Measurements from ENCODE around the gene TM7SF2.
"Not testable (repeated sequence)": the region's sequence is repeated elsewhere in the genome, so short reads cannot be mapped to it uniquely, and the experiment has no call there.

TM7SF2 gene

GRCh38 chr11:65118097-65118837, 6.6 kb downstream of the TM7SF2 start:
- Mint-ChIP-seq H3K27me3 (no peaks in the 10 kb centered on the region), H3K4me1 (peaks cover 63% of the 10 kb centered on the region), H3K4me3 (peak overlapping the region; percentile 91), H3K36me3 (peaks cover 28% of the 10 kb centered on the region), H3K9me3 (no peaks in the 10 kb centered on the region), H3K27ac (peak overlapping the region; percentile 90)

GRCh38 chr11:65118891-65119669, 7.4 kb downstream of the TM7SF2 start:
- Mint-ChIP-seq H3K36me3 (peaks cover 27% of the 10 kb centered on the region), H3K4me3 (peak overlapping the region; percentile 100), H3K27ac (peak overlapping the region; percentile 89), H3K4me1 (peaks cover 58% of the 10 kb centered on the region)
- not testable (repeated sequence) for H3K9me3 Mint-ChIP-seq, H3K27me3 Mint-ChIP-seq

GRCh38 chr11:65119670-65119995, 8.0 kb downstream of the TM7SF2 start:
- no peaks in the 10 kb centered on the region for H3K27me3 Mint-ChIP-seq
- H3K9me3 Mint-ChIP-seq = no peaks in the 10 kb centered on the region
- peaks cover 27% of the 10 kb centered on the region for H3K36me3 Mint-ChIP-seq
- H3K27ac Mint-ChIP-seq = peak overlapping the region; percentile 62
- H3K4me1 Mint-ChIP-seq = peaks cover 59% of the 10 kb centered on the region
- H3K4me3 Mint-ChIP-seq = peak overlapping the region; percentile 100

GRCh38 chr11:65120831-65121230, 9.2 kb downstream of the TM7SF2 start:
- Mint-ChIP-seq H3K27me3 (no peaks in the 10 kb centered on the region), H3K4me1 (peaks cover 53% of the 10 kb centered on the region), H3K4me3 (peak overlapping the region; percentile 100), H3K36me3 (peaks cover 27% of the 10 kb centered on the region), H3K27ac (peak overlapping the region; percentile 99), H3K9me3 (no peaks in the 10 kb centered on the region)

GRCh38 chr11:65121447-65121864, 9.8 kb downstream of the TM7SF2 start:
- Mint-ChIP-seq H3K9me3 (no peaks in the 10 kb centered on the region), H3K27ac (peak overlapping the region; percentile 99), H3K4me1 (peaks cover 51% of the 10 kb centered on the region), H3K36me3 (peaks cover 27% of the 10 kb centered on the region), H3K27me3 (no peaks in the 10 kb centered on the region), H3K4me3 (peak overlapping the region; percentile 100)

- no peaks in the 10 kb centered on the region for H3K9me3 Mint-ChIP-seq
- H3K36me3 Mint-ChIP-seq = peaks cover 28% of the 10 kb centered on the region
- H3K4me3 Mint-ChIP-seq = peak within 1 kb of the TSS; percentile 100
- H3K27ac Mint-ChIP-seq = peak within 1 kb of the TSS; percentile 99
- peaks cover 51% of the 10 kb centered on the region for H3K4me1 Mint-ChIP-seq
- no peaks in the 10 kb centered on the region for H3K27me3 Mint-ChIP-seq
Measured at GRCh38 chr11:65121865-65122696, 10.4 kb downstream of the TM7SF2 start, which contains the start of the genes FAU and MRPL49. Gene FAU (minus strand): TSS chr11:65122134. CDS start chr11:65121813, 321 bp downstream. Gene MRPL49 (plus strand): TSS chr11:65122321. CDS start chr11:65122347, 26 bp downstream.

- no peaks in the 10 kb centered on the region for H3K27me3 Mint-ChIP-seq
- peak overlapping the region; percentile 63 for H3K4me3 Mint-ChIP-seq
- peaks cover 20% of the 10 kb centered on the region for H3K36me3 Mint-ChIP-seq
- H3K9me3 Mint-ChIP-seq = no peaks in the 10 kb centered on the region
- peaks cover 37% of the 10 kb centered on the region for H3K4me1 Mint-ChIP-seq
- no peak overlapping the region for H3K27ac Mint-ChIP-seq
Measured at GRCh38 chr11:65124480-65125196, 13.0 kb downstream of the TM7SF2 start.

GRCh38 chr11:65125197-65126056, 13.8 kb downstream of the TM7SF2 start:
- no peak overlapping the region for H3K4me3 Mint-ChIP-seq
- no peak overlapping the region for H3K27ac Mint-ChIP-seq
- H3K9me3 Mint-ChIP-seq = no peaks in the 10 kb centered on the region
- peaks cover 29% of the 10 kb centered on the region for H3K4me1 Mint-ChIP-seq
- H3K36me3 Mint-ChIP-seq = peaks cover 19% of the 10 kb centered on the region
- H3K27me3 Mint-ChIP-seq = no peaks in the 10 kb centered on the region

GRCh38 chr11:65126624-65127274, 15.1 kb downstream of the TM7SF2 start:
- Mint-ChIP-seq H3K4me1 (peaks cover 21% of the 10 kb centered on the region), H3K4me3 (no peak overlapping the region), H3K27ac (no peak overlapping the region), H3K36me3 (peaks cover 13% of the 10 kb centered on the region), H3K27me3 (no peaks in the 10 kb centered on the region), H3K9me3 (no peaks in the 10 kb centered on the region)

GRCh38 chr11:65127473-65128181, 16.0 kb downstream of the TM7SF2 start:
- no peak overlapping the region for H3K4me3 Mint-ChIP-seq
- no peaks in the 10 kb centered on the region for H3K9me3 Mint-ChIP-seq
- H3K27ac Mint-ChIP-seq = no peak overlapping the region
- H3K36me3 Mint-ChIP-seq = peaks cover 7% of the 10 kb centered on the region
- H3K27me3 Mint-ChIP-seq = no peaks in the 10 kb centered on the region
- peaks cover 17% of the 10 kb centered on the region for H3K4me1 Mint-ChIP-seq

GRCh38 chr11:65128182-65129145, 16.8 kb downstream of the TM7SF2 start:
- Mint-ChIP-seq H3K36me3 (peaks cover 7% of the 10 kb centered on the region), H3K4me1 (peaks cover 19% of the 10 kb centered on the region), H3K9me3 (no peaks in the 10 kb centered on the region), H3K27me3 (no peaks in the 10 kb centered on the region), H3K27ac (no peak overlapping the region), H3K4me3 (no peak overlapping the region)

GRCh38 chr11:65129649-65130441, 18.2 kb downstream of the TM7SF2 start:
- no peak overlapping the region for H3K27ac Mint-ChIP-seq
- no peaks in the 10 kb centered on the region for H3K9me3 Mint-ChIP-seq
- peaks cover 13% of the 10 kb centered on the region for H3K4me1 Mint-ChIP-seq
- H3K27me3 Mint-ChIP-seq = no peaks in the 10 kb centered on the region
- H3K36me3 Mint-ChIP-seq = peaks cover 5% of the 10 kb centered on the region
- H3K4me3 Mint-ChIP-seq = no peak overlapping the region

All from activated naive CD4-positive, alpha-beta T cell treated with anti-CD3 and anti-CD28 coated beads, Interleukin-2, amount 50 U/mL, for 24 hours (primary cell).